ENCODE measurements around the gene PRRG1. TPM values are rescaled to one million over a fixed set of nuclear protein-coding genes. Genes with fewer than 3 reads are reported as not detected.
"Not testable (repeated sequence)": the region's sequence is repeated elsewhere in the genome, so short reads cannot be mapped to it uniquely, and the experiment has no call there.

The PRRG1 gene
- total RNA-seq, 1 donor from 2014 or later = 28.1 TPM

DNA sequence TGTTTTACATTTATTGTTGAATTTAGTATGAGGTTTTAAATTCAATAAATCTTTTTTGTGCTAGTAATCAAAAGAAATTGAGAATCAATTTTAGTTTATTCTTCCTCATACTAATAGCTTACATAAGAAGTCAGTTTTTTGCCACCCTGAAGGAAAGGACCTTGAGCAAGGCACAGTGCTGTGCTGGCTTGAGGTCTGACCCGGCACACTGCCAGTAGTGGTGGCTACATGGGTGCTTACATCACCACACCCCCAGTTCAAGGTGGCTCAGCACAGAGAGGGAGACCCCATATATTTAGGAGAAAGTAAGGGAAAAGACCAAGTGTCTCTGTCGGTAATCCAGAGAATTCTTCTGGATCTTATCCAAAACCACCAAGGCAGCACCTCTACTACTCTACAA, 136.3 kb downstream of the PRRG1 start:
- TF ChIP-seq CTCF (conservative IDR thresholded peaks at IDR 0.05; ENCODE audit: low read depth, low read length) = no peak
- no peak for DNase-seq (ENCODE audit: low read depth)
- no peak overlapping the region for H3K4me3 ChIP-seq (ENCODE audit: low read depth, low read length)

DNA sequence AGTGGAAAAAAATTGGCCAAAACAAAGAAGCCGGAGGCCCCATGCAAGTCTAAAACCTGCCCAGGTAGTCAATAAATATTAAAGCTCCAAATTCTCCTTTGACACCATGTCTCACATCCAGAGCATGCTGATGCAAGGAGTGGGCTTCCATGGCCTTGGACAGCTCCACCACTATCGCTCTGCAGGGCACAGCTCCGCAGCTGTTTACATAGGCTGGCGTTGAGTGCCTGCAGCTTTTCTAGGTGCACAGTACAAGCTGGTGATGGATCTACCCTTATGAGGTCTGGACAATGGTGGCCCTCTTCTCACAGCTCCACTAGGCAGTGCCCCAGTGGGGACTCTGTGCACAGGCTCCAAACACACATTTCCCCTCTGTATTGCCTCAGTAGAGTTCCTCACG, 138.1 kb downstream of the PRRG1 start:
- H3K4me3 ChIP-seq (ENCODE audit: low read depth, low read length) = no peak overlapping the region
- no peak for TF ChIP-seq CTCF (conservative IDR thresholded peaks at IDR 0.05; ENCODE audit: low read depth, low read length)
- no peak for DNase-seq (ENCODE audit: low read depth)

DNA sequence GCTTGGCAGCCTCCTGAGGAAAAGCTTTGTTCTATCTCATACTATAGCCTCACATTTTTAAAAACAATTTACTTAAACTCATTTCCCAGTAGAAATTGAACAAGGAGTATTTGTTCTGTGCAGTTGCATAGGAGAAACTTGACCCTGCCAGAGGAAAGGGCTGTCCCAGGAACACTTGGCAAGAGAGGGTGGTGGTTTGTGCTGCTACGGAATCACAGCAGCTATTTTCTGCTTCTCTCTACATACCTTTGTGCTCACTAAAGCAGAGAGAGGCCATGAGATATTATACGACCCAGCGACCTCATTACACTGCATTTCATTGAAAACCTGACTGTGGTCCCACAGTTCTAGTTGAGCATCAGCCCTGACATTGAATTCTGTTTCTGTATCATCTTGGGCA, 139.2 kb downstream of the PRRG1 start:
- no peak for DNase-seq (ENCODE audit: low read depth)
- no peak for TF ChIP-seq CTCF (conservative IDR thresholded peaks at IDR 0.05; ENCODE audit: low read depth, low read length)
- H3K4me3 ChIP-seq (ENCODE audit: low read depth, low read length) = no peak overlapping the region

- TF ChIP-seq CTCF (conservative IDR thresholded peaks at IDR 0.05; ENCODE audit: low read depth, low read length) = no peak
- no peak overlapping the region for H3K4me3 ChIP-seq (ENCODE audit: low read depth, low read length)
- DNase-seq (ENCODE audit: low read depth) = no peak
These were observed 142.5 kb downstream of the PRRG1 start for GRCh38 chrX:37491686-37492085.

DNA sequence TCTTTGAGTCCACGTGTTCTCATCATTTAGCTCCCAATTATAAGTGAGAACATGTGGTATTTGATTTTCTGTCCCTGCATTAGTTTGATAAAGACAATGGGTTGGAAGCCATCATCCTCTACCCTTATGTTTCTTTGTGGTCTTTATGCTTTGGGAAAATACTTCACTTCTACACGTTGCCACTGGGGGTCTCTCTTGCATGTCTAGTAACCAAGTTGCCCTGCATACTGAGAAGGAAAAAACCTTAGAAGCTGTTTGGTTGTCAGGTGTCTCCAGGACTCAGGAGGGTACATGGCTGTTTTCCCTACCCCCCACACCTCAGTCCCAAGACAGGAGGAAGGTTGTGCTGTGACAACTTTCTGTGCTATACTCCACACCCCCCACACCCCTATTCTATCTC, 146.6 kb downstream of the PRRG1 start:
- H3K4me3 ChIP-seq (ENCODE audit: low read depth, low read length); DNase-seq (ENCODE audit: low read depth): not testable (repeated sequence)
- peak; percentile 37 for TF ChIP-seq CTCF (conservative IDR thresholded peaks at IDR 0.05; ENCODE audit: low read depth, low read length)

DNA sequence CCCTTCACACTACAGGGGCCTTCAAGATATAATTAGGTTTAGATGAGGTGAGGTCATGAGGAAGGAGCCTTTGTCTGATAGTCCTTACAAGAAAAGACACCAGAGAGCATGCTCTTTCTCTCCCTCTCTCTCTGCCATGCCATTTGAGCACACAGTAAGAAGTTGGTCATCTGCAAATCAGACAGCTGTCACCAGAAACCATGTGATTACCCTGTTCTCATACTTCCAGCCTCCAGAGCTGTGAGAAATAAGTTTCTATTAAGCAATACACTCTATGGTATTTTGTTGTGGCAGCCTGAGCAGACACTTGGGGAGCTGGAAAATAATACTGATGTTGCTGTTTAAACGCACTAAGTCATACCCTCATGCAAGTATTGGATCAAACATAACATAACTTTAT, 148.0 kb downstream of the PRRG1 start:
- DNase-seq (ENCODE audit: low read depth) = not testable (repeated sequence)

GRCh38 chrX:37498323-37498722, 149.2 kb downstream of the PRRG1 start:
- not testable (repeated sequence) for H3K4me3 ChIP-seq (ENCODE audit: low read depth, low read length); DNase-seq (ENCODE audit: low read depth)

More for the DNA sequence above, 148.0 kb downstream of the PRRG1 start:
- H3K4me3 ChIP-seq (ENCODE audit: low read depth, low read length) = not testable (repeated sequence)

- not testable (repeated sequence) for H3K4me3 ChIP-seq (ENCODE audit: low read depth, low read length); DNase-seq (ENCODE audit: low read depth)
These were observed 150.5 kb downstream of the PRRG1 start for GRCh38 chrX:37499649-37500048.

GRCh38 chrX:37504991-37505390, 155.8 kb downstream of the PRRG1 start:
- no peak for DNase-seq (ENCODE audit: low read depth)
- TF ChIP-seq CTCF (conservative IDR thresholded peaks at IDR 0.05; ENCODE audit: low read depth, low read length) = no peak
- H3K4me3 ChIP-seq (ENCODE audit: low read depth, low read length) = no peak overlapping the region
